Motor neuron (in vitro differentiated cells): ENCODE measurements around the gene SPOCK1. TPM values are rescaled to one million over a fixed set of nuclear protein-coding genes. Genes with fewer than 3 reads are reported as not detected.

Experiments used
- ATAC-seq, 8 experiments: fragments of 200-7000 bp; cut with Tn5 transposase; replicated peaks in 6 of 8; 2 replicates each; pipeline ENCODE4 v1.8.0; 2021; ENCODE audit warnings: mild to moderate bottlenecking in 8 of 8, moderate library complexity in 8 of 8
- H3K27ac ChIP-seq, 2 donors: fragments of 250-450 bp; sonication (Bioruptor Pico); 2 replicates each; pipeline ENCODE4 v1.9.0; 2021; ENCODE audit warnings: antibody characterized with exemption in 2 of 2, mild to moderate bottlenecking in 2 of 2, moderate library complexity in 1 of 2
- H3K4me1 ChIP-seq, 2 donors: fragments of 250-450 bp; sonication (Bioruptor Pico); replicated peaks in 1 of 2; 2 replicates each; pipeline ENCODE4 v1.6.1; 2021; ENCODE audit warnings: antibody characterized with exemption in 2 of 2, mild to moderate bottlenecking in 2 of 2, moderate library complexity in 1 of 2
- H3K4me3 ChIP-seq, 5 donors: fragments of 250-450 bp; sonication (Bioruptor Pico); 2 replicates each; pipeline ENCODE4 v1.9.0; 2021; ENCODE audit warnings: antibody characterized with exemption in 5 of 5, mild to moderate bottlenecking in 5 of 5, moderate library complexity in 4 of 5
- WGBS, 10 experiments: fragments of 450-650 bp; shearing (Covaris generic); methylation state at CpG; one replicate each; pipeline ENCODE4 v1.0.0; 2022; 5-methylcytosine and 5-hydroxymethylcytosine counted together
- in situ Hi-C, 9 experiments: fragments of 400-800 bp; cut with MboI; loops; one replicate each; pipeline ENCODE4 v1.15.0; 2021; ENCODE audit warnings: low sequenced_read_pairs in 9 of 9, low pct_unique_long_range_greater_than_20kb in 2 of 9; ENCODE audit not compliant: unreplicated experiment in 9 of 9
- total RNA-seq, 8 experiments: library from RNA; unstranded; fragments of 300-600 nt; gene quantifications; 2 replicates each; pipeline versions ENCODE4 v1.2.3 to v1.2.4, GENCODE V29; 2022

The SPOCK1 gene
- total RNA-seq, 8 experiments from 2014 or later, result 9.4 to 154 (median 25.1) TPM

DNA sequence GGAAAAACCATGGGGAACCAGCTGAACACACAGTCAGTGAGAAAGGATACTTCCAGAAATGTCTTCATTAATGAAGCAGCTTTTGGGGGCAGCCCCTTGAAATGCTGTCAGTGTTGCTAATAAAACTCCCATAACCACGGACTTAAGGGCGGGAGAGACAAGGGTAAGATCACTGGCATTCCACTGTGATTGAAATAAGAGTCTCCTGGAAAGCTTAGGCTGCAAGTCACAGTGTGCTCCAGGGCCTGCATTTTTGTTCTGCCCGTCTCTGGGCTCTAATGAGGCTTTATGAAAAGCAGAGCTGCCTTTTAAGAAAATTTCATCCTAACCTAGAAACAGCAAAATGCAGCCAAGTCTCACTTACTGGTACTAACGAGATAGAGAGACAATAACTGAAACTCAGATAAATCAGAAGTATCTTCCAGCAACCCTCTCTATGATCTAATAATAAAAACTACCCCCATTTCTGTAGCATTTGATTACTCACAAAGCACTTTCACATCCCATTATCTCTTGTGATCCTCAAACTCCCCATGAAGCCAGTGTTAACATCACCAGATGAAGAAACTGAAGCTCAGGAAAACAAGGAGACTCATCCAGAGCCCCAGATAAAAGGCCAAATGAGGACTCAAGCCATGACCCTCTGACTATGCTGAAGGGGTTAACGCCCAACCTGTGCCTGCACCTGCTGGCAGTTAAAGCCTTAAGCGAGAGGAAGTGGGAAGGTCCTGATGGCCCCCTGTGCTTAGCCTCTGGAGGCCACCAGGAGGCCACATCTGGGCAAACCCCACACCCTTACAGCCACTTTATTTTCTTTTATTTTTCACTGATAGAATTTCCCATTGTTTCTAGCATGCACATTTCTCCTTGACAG is 37.5 kb downstream of the SPOCK1 start:
- no peak overlapping the region for H3K27ac ChIP-seq
- WGBS, 10 experiments, result 20 to 100% (median 70%) methylated on average over 1 to 5 of the region's 6 CpGs
- H3K4me3 ChIP-seq, result no peak overlapping the region
- peak in 1 of 8 experiments; percentile 55 for ATAC-seq
- H3K4me1 ChIP-seq, result no peaks in the 10 kb centered on the region
- in situ Hi-C loops, result no loop called here

- H3K27ac ChIP-seq, result no peak overlapping the region
- H3K4me3 ChIP-seq, result no peak overlapping the region
- in situ Hi-C loops, result no loop called here
- no peak for ATAC-seq
- H3K4me1 ChIP-seq, result no peaks in the 10 kb centered on the region
Observed at GRCh38 chr5:137454671-137455070, 44.5 kb downstream of the SPOCK1 start.

DNA sequence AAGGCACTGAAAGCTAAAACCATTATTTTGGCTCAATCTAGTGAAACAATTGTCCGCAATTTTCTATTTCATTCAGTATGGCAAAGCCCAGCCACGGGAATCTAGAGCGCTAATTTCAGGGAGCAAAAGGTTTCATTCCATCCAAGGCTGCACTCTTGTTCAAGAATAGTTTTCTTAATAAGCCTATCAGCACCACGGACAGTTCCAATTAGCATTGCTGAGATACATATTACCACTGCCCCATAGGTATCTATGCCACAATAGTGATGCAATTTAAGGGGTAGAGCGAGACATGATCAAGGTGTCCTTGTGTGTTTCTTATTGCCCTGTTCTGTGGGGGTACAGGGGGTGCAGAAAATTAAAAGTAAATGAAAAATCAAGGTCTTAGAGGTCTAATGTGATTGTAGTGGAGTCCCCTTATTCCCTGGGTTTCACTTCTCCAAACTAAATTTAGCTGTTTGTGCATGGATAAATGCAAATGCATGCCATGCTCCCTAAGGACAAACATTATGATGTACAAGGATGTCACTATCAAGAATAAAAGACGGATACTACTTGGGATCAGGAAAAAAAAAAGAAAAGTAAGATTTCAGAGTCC is 45.5 kb downstream of the SPOCK1 start:
- in situ Hi-C loops, result no loop called here
- H3K4me3 ChIP-seq, result no peak overlapping the region
- H3K4me1 ChIP-seq, result no peaks in the 10 kb centered on the region
- 0 to 72% (median 55%) methylated on average over 1 to 6 of the region's 6 CpGs for WGBS, 10 experiments
- peak in 1 of 8 experiments; percentile 61 for ATAC-seq
- no peak overlapping the region for H3K27ac ChIP-seq

GRCh38 chr5:137450759-137451158 is 48.4 kb downstream of the SPOCK1 start:
- in situ Hi-C loops, result no loop called here
- Histone ChIP-seq H3K4me3 (no peak overlapping the region), H3K27ac (no peak overlapping the region), H3K4me1 (peaks cover 2 to 13% of the 10 kb centered on the region in 2 donors)
- ATAC-seq, result no peak
- 60 to 75% (median 65%) methylated on average over 1 to 3 of the region's 3 CpGs; no CpG with 5 or more reads in 4 of the 10 experiments for WGBS, 10 experiments

DNA sequence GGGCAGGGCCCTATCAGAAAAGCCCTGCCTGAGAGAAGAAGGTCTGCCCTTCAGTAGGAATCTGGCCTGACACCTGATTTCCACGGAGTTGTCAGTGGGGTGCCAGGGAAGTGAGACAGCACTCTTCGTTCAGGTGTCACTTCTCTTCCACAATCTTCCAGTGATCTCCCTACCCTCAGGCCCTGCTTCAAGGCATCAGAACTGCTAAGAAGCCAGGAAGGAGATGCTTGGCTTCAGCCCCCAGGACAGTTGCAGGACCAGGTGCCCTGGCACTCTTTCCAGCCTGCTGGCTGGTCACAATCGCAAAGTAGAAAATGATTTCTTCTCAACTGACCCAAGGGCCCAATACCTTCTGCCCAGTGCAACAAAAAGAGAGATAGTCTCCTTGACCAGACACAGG is 50.3 kb downstream of the SPOCK1 start:
- in situ Hi-C loops, result no loop called here
- H3K4me1 ChIP-seq, result peaks cover 2 to 15% of the 10 kb centered on the region in 2 donors
- WGBS, 10 experiments, result 17 to 75% (median 54%) methylated on average over 1 to 3 of the region's 3 CpGs; no CpG with 5 or more reads in 5 of the 10 experiments
- no peak overlapping the region for H3K27ac ChIP-seq
- no peak overlapping the region for H3K4me3 ChIP-seq
- no peak for ATAC-seq

DNA sequence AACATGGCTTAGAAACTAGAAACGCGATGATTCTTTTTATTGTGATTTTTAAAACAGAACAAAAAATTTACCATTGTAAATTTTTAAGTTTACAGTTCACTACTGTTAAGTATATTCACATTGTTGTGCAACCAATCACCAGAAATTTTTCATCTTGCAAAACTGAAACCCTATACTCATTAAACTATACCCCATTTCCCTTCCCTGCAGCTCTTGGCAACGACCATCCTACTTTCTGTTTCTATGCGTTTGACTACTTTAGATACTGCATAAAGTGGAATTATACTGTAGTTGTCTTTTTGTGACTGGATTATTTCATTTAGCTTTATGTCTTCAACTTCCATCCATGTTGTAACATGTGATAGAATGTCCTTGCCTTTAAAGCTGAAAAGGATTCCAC is 52.5 kb downstream of the SPOCK1 start:
- 0 to 94% (median 72%) methylated on average over 1 to 4 of the region's 4 CpGs; no CpG with 5 or more reads in 1 of the 10 experiments for WGBS, 10 experiments
- H3K27ac ChIP-seq, result no peak overlapping the region
- in situ Hi-C loops, result no loop called here
- peaks cover 2 to 17% of the 10 kb centered on the region in 2 donors for H3K4me1 ChIP-seq
- no peak overlapping the region for H3K4me3 ChIP-seq
- peak in 2 of 8 experiments; percentile 40 to 68 for ATAC-seq

- 22 to 88% (median 43%) methylated on average over 1 of the region's 1 CpG; no CpG with 5 or more reads in 3 of the 10 experiments for WGBS, 10 experiments
- ATAC-seq, result peak in 1 of 8 experiments; percentile 46
- no peak overlapping the region for H3K4me3 ChIP-seq
- in situ Hi-C loops, result no loop called here
- no peak overlapping the region for H3K27ac ChIP-seq
- peaks cover 2 to 21% of the 10 kb centered on the region in 2 donors for H3K4me1 ChIP-seq
Observed at GRCh38 chr5:137446151-137446550, 53.0 kb downstream of the SPOCK1 start.

DNA sequence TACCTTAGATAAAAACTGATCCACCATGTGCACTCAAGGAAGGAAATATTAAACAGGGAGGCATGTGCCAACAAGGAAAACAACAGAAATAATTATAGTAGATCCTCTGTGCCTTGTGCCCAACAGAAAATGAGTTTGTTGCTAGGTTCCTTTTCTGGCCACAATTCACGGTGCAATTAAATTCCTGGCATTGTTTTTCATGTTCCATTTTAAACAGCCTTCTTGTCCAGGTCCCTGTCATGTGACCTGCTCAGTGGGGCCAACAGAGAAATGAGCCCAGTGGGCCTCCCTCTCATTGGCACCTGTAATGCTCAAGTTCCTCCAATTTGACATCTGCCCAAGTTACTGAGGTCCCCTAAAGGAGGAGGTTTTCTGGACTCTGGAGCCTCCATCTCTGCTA is 56.5 kb downstream of the SPOCK1 start:
- Histone ChIP-seq H3K4me1 (peaks cover 2 to 27% of the 10 kb centered on the region in 2 donors), H3K27ac (no peak overlapping the region), H3K4me3 (no peak overlapping the region)
- WGBS, 10 experiments, result 60 to 100% (median 84%) methylated on average over 1 of the region's 1 CpG; no CpG with 5 or more reads in 4 of the 10 experiments
- no peak for ATAC-seq
- in situ Hi-C loops, result no loop called here

- peak in 3 of 8 experiments; percentile 38 to 53 (median 52) for ATAC-seq
- in situ Hi-C loops, result no loop called here
- WGBS, 10 experiments, result 40 to 100% (median 100%) methylated on average over 1 to 2 of the region's 2 CpGs; no CpG with 5 or more reads in 3 of the 10 experiments
- Histone ChIP-seq H3K4me1 (peaks cover 2 to 21% of the 10 kb centered on the region in 2 donors), H3K27ac (no peak overlapping the region), H3K4me3 (no peak overlapping the region)
Observed at GRCh38 chr5:137441476-137441875, 57.6 kb downstream of the SPOCK1 start.

DNA sequence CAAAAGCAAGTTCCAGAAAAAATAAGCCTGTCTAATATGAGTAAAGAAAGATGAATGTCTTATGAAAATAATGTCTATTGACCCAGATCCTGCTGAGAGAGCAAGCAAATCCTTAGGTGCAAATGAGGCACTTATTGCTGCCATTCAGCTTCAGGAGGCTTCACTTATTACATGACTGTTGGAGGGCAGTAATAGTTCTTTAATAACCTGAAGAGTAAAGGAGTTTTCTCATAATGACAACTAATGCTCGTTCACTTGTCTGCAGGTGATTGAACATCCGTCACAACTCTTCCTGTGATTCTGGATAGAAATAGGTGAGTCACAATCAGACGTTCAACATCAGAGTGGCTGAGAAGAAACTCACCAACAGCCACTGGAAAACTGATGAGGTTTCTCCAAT is 58.3 kb downstream of the SPOCK1 start:
- in situ Hi-C loops, result no loop called here
- Histone ChIP-seq H3K4me3 (no peak overlapping the region), H3K4me1 (peaks cover 0 to 14% of the 10 kb centered on the region in 2 donors), H3K27ac (no peak overlapping the region)
- ATAC-seq, result peak in 1 of 8 experiments; percentile 22
- 18 to 92% (median 55%) methylated on average over 1 to 3 of the region's 3 CpGs; no CpG with 5 or more reads in 4 of the 10 experiments for WGBS, 10 experiments

DNA sequence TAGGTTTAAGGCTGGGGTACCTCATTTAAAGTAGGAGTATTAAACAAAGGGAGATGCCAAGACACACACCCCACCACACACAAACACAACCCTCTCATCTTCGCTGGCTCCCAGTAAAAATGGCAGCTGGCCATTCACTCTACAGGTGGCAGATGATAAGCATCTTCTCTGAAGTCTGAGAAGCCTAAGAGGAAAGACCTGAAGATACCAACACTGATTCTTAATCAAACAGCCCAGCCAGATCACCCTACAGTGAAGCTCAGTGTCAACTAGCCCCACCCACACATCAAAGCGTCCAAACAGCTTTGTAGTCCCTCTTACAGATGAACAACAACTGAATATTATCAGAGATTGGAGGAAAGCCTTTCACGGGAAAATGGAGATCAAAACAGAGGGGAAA is 59.5 kb downstream of the SPOCK1 start:
- peaks cover 0 to 12% of the 10 kb centered on the region in 2 donors for H3K4me1 ChIP-seq
- no peak for ATAC-seq

DNA sequence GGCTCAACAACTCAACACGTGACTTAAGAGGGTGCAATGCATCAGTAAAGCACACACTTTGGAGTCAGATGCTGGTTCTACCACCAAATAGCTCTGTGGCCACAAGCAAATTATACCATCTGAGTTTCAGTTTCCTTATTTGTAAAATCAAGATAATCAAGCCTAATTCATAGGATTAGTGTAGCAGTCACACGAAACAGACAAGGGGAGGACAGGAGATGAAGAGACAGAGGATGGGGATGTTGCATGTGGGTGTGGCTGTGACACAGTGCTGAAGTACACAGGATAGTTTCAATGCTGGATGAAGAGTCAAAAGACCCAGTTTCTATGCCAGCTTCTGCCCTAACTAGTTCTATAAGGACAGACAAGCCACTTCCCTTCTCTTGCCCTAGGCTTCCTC is 60.2 kb downstream of the SPOCK1 start:
- no peak overlapping the region for H3K4me3 ChIP-seq
- no peak overlapping the region for H3K27ac ChIP-seq
- in situ Hi-C loops, result no loop called here
- WGBS, 10 experiments, result 71 to 100% (median 89%) methylated on average over 1 to 2 of the region's 2 CpGs; no CpG with 5 or more reads in 2 of the 10 experiments
- peaks cover 0 to 12% of the 10 kb centered on the region in 2 donors for H3K4me1 ChIP-seq
- ATAC-seq, result no peak

More for the DNA sequence above, 59.5 kb downstream of the SPOCK1 start:
- 52 to 88% (median 79%) methylated on average over 1 to 3 of the region's 3 CpGs; no CpG with 5 or more reads in 2 of the 10 experiments for WGBS, 10 experiments
- no peak overlapping the region for H3K27ac ChIP-seq
- in situ Hi-C loops, result no loop called here
- no peak overlapping the region for H3K4me3 ChIP-seq

- H3K27ac ChIP-seq, result no peak overlapping the region
- H3K4me3 ChIP-seq, result no peak overlapping the region
- in situ Hi-C loops, result no loop called here
- 0 to 100% (median 60%) methylated on average over 1 of the region's 1 CpG; no CpG with 5 or more reads in 3 of the 10 experiments for WGBS, 10 experiments
- H3K4me1 ChIP-seq, result peaks cover 0 to 12% of the 10 kb centered on the region in 2 donors
- ATAC-seq, result peak in 3 of 8 experiments; percentile 90 to 92 (median 91)
Observed at GRCh38 chr5:137437774-137438173, 61.4 kb downstream of the SPOCK1 start.
